MM.1S (cell line): ENCODE data around the gene FCGR2B.
A peak's percentile ranks its signal among the peaks of the same experiment; 100 is the strongest.
"Not testable (repeated sequence)": the region's sequence is repeated elsewhere in the genome, so short reads cannot be mapped to it uniquely, and the experiment has no call there.

ENCODE experiments used
- DNase-seq: peaks from one replicate; pipeline ENCODE4 v3.0.0-alpha.2; 2015
- H2AFZ ChIP-seq: fragments of 300-600 bp; sonication (generic); 2 replicates; pipeline ENCODE4 v1.6.0; 2016; ENCODE audit warnings: antibody characterized with exemption, low read length
- H3F3A ChIP-seq: fragments of 300-600 bp; sonication (generic); 2 replicates; pipeline ENCODE4 v1.6.1; 2016; ENCODE audit warnings: mild to moderate bottlenecking, antibody characterized with exemption, low read length, moderate library complexity, mixed read lengths; ENCODE audit not compliant: insufficient read depth
- H3K27ac ChIP-seq: fragments of 300-600 bp; sonication (generic); 2 replicates; pipeline ENCODE4 v1.5.1; 2016; ENCODE audit warnings: mild to moderate bottlenecking, low read length
- H3K27me3 ChIP-seq: fragments of 300-600 bp; sonication (generic); replicated peaks from 2 replicates; pipeline ENCODE4 v1.6.0; 2016; ENCODE audit warnings: low read length; ENCODE audit not compliant: insufficient read depth
- H3K36me3 ChIP-seq: fragments of 300-600 bp; sonication (generic); replicated peaks from 2 replicates; pipeline ENCODE4 v1.6.1; 2016; ENCODE audit warnings: mild to moderate bottlenecking, low read length, mixed read lengths; ENCODE audit not compliant: insufficient read depth
- H3K4me1 ChIP-seq: fragments of 300-600 bp; sonication (generic); 2 replicates; pipeline ENCODE4 v1.6.1; 2016; ENCODE audit warnings: low read length, mixed read lengths
- H3K4me2 ChIP-seq: fragments of 300-600 bp; sonication (generic); 2 replicates; pipeline ENCODE4 v1.6.0; 2016; ENCODE audit warnings: low read depth, low read length
- H3K4me3 ChIP-seq: fragments of 300-600 bp; sonication (generic); 2 replicates; pipeline ENCODE4 v1.5.1; 2016; ENCODE audit warnings: low read length, mixed read lengths
- H3K79me2 ChIP-seq: fragments of 300-600 bp; sonication (generic); 2 replicates; pipeline ENCODE4 v1.6.1; 2016; ENCODE audit warnings: mixed run types, low read length, mixed read lengths
- H3K9ac ChIP-seq: fragments of 300-600 bp; sonication (generic); 2 replicates; pipeline ENCODE4 v1.6.1; 2016; ENCODE audit warnings: low read length, mixed read lengths
- H3K9me2 ChIP-seq: fragments of 300-600 bp; sonication (generic); replicated peaks from 2 replicates; pipeline ENCODE4 v1.6.1; 2016; ENCODE audit warnings: mild to moderate bottlenecking, low read length, mixed read lengths; ENCODE audit not compliant: insufficient read depth
- H3K9me3 ChIP-seq: fragments of 300-600 bp; sonication (generic); replicated peaks from 2 replicates; pipeline ENCODE4 v1.6.1; 2016; ENCODE audit warnings: mild to moderate bottlenecking, low read length, mixed read lengths; ENCODE audit not compliant: insufficient read depth
- H4K20me1 ChIP-seq: fragments of 300-600 bp; sonication (generic); 2 replicates; pipeline ENCODE4 v1.6.1; 2016; ENCODE audit warnings: mild to moderate bottlenecking, low read length, moderate library complexity, mixed read lengths; ENCODE audit not compliant: insufficient read depth
- CTCF ChIP-seq: fragments of 300-600 bp; sonication (generic); IDR thresholded peaks from 2 replicates; pipeline ENCODE4 v1.5.1; 2016; ENCODE audit warnings: antibody characterized with exemption, low read length, mixed read lengths
- EZH2 ChIP-seq: fragments of 300-600 bp; sonication (generic); optimal IDR thresholded peaks from 2 replicates; pipeline ENCODE3; 2017; ENCODE audit warnings: low read depth, mild to moderate bottlenecking, antibody characterized with exemption, low read length, mixed read lengths
- EZH2phosphoT487 ChIP-seq: fragments of 300-600 bp; sonication (generic); IDR thresholded peaks from 2 replicates; pipeline ENCODE4 v1.6.1; 2018; ENCODE audit warnings: antibody characterized with exemption, low read length

The FCGR2B gene

GRCh38 chr1:161722406-161722805 is 59.5 kb downstream of the FCGR2B start:
- no peaks in the 10 kb centered on the region for H3K9me2 ChIP-seq
- H3K4me1 ChIP-seq: peaks cover 17% of the 10 kb centered on the region
- H3F3A ChIP-seq: peaks cover 23% of the 10 kb centered on the region
- no peaks in the 10 kb centered on the region for H4K20me1 ChIP-seq
- no peaks in the 10 kb centered on the region for H3K79me2 ChIP-seq
- no peak overlapping the region for H3K4me2 ChIP-seq
- no peak overlapping the region for H3K9ac ChIP-seq
- no peak for TF ChIP-seq CTCF
- TF ChIP-seq EZH2phosphoT487: no peak
- no peak for TF ChIP-seq EZH2
- no peaks in the 10 kb centered on the region for H3K36me3 ChIP-seq
- no peak overlapping the region for H2AFZ ChIP-seq
- no peak overlapping the region for H3K27ac ChIP-seq
- H3K4me3 ChIP-seq: no peak overlapping the region
- H3K9me3 ChIP-seq: no peaks in the 10 kb centered on the region
- peaks cover 6% of the 10 kb centered on the region; the same call in 1 of the 2 replicates for H3K27me3 ChIP-seq
- DNase-seq: no peak

GRCh38 chr1:161723459-161724141 is 60.7 kb downstream of the FCGR2B start:
- Histone ChIP-seq H3K9me3 (no peaks in the 10 kb centered on the region), H3K9ac (no peak overlapping the region), H3K27ac (no peak overlapping the region), H3K79me2 (no peaks in the 10 kb centered on the region), H2AFZ (no peak overlapping the region), H3F3A (peaks cover 24% of the 10 kb centered on the region), H4K20me1 (no peaks in the 10 kb centered on the region), H3K9me2 (no peaks in the 10 kb centered on the region), H3K4me1 (peaks cover 17% of the 10 kb centered on the region), H3K36me3 (no peaks in the 10 kb centered on the region), H3K27me3 (peaks cover 6% of the 10 kb centered on the region; the same call in 1 of the 2 replicates), H3K4me2 (no peak overlapping the region), H3K4me3 (no peak overlapping the region)
- DNase-seq: no peak
- no peak for TF ChIP-seq EZH2
- TF ChIP-seq EZH2phosphoT487: no peak
- TF ChIP-seq CTCF: no peak

DNA sequence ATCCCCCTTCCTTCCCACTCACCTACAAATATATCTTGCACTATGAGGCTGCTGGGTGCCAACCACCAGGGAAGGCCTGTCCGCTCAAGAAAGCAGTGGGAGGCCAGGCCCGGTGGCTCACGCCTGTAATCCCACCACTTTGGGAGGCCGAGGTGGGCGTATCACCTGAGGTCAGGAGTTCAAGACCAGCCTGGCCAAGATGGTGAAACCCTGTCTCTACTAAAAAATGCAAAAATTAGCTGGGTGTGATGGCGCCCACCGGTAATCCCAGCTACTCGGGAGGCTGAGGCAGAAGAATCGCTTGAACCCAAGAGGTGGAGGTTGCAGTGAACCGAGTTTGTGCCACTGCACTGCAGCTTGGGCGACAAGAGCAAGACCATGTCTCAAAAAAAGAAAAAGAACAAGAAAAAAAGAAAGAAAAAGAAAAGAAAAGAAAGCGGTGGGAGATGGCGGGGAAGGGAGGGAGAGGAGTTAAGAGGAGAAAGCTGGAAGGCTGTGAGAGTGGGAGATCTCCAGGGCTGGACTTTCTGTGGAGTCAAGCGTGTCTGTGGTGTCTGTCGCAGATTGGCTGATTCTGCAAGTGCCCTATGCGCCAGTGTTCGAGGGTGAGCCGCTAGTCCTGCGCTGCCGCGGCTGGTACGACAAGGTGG is 62.4 kb downstream of the FCGR2B start:
- not testable (repeated sequence) for H3K27ac ChIP-seq, H3K9me3 ChIP-seq, H3K79me2 ChIP-seq, H3K27me3 ChIP-seq, H3K9ac ChIP-seq, H4K20me1 ChIP-seq, H3K36me3 ChIP-seq, H3K9me2 ChIP-seq, H3K4me1 ChIP-seq, DNase-seq
- peak overlapping the region; percentile 100 for H3K4me2 ChIP-seq
- peak overlapping the region; percentile 89 for H3K4me3 ChIP-seq
- H2AFZ ChIP-seq: peak overlapping the region; percentile 90
- H3F3A ChIP-seq: peaks cover 17% of the 10 kb centered on the region
